A172 (cell line): ENCODE measurements around the gene MRPL41. TPM values are rescaled to one million over a fixed set of nuclear protein-coding genes. Genes with fewer than 3 reads are reported as not detected.
"Not testable (repeated sequence)": the region's sequence is repeated elsewhere in the genome, so short reads cannot be mapped to it uniquely, and the experiment has no call there.

Experiments used
- DNase-seq: peaks from one replicate; pipeline ENCODE4 v3.0.0-alpha.2; 2015; ENCODE audit warnings: low spot score
- total RNA-seq: library from RNA; depleted of rRNA; stranded (reverse); fragments of >200 nt; shearing (Covaris generic); gene quantifications from 2 replicates; pipeline ENCODE4 v1.2.3, GENCODE V29; 2014; rRNA removed

Gene MRPL41
- 86.1 and 103 TPM in 2 replicates for total RNA-seq

- peak; percentile 75 for DNase-seq
These were observed at the start of gene MRPL41 for GRCh38 chr9:137551264-137552021. Gene MRPL41 (plus strand): TSS chr9:137551879. CDS start chr9:137552082, 203 bp downstream.

- DNase-seq = no peak
These were observed 49.4 kb upstream of the MRPL41 start for GRCh38 chr9:137502008-137502911.

- no peak for DNase-seq
These were observed 47.3 kb upstream of the MRPL41 start for GRCh38 chr9:137504432-137504777.

- no peak for DNase-seq
These were observed 46.1 kb upstream of the MRPL41 start for GRCh38 chr9:137505421-137506140.

GRCh38 chr9:137506274-137506673 is 45.4 kb upstream of the MRPL41 start:
- DNase-seq = no peak

- peak; percentile 64 for DNase-seq
These were observed 44.9 kb upstream of the MRPL41 start for GRCh38 chr9:137506702-137507171.

- DNase-seq = no peak
These were observed 42.5 kb upstream of the MRPL41 start for GRCh38 chr9:137509198-137509597.

GRCh38 chr9:137511126-137511525 is 40.6 kb upstream of the MRPL41 start:
- not testable (repeated sequence) for DNase-seq

GRCh38 chr9:137511758-137512463 is 39.8 kb upstream of the MRPL41 start:
- DNase-seq = no peak

- not testable (repeated sequence) for DNase-seq
These were observed 38.5 kb upstream of the MRPL41 start for GRCh38 chr9:137513136-137513535.

GRCh38 chr9:137513801-137514570 is 37.7 kb upstream of the MRPL41 start:
- peak; percentile 41 for DNase-seq

- DNase-seq = no peak
These were observed 36.9 kb upstream of the MRPL41 start for GRCh38 chr9:137514691-137515337.

- no peak for DNase-seq
These were observed 36.3 kb upstream of the MRPL41 start for GRCh38 chr9:137515338-137515724.

GRCh38 chr9:137516144-137516917 is 35.3 kb upstream of the MRPL41 start:
- DNase-seq = no peak

GRCh38 chr9:137518661-137519459 is 32.8 kb upstream of the MRPL41 start:
- DNase-seq = peak; percentile 94

- DNase-seq = no peak
These were observed 32.1 kb upstream of the MRPL41 start for GRCh38 chr9:137519553-137519952.

GRCh38 chr9:137520614-137521404 is 30.9 kb upstream of the MRPL41 start:
- DNase-seq = no peak
